ENCODE data around the gene SLIT3.

- TF ChIP-seq CTCF (IDR thresholded peaks at IDR 0.05 in 4 of 5, conservative IDR thresholded peaks at IDR 0.05 in 1 of 5) (no peak), POLR2A (IDR thresholded peaks at IDR 0.05) (no peak)
Measured at GRCh38 chr5:169151051-169151805, 149.7 kb downstream of the SLIT3 start.

Data from gastrocnemius medialis (tissue), 4 donors.